Stomach (tissue), 4 donors: Measurements from ENCODE around the gene SPATA31E1.
"Not testable (repeated sequence)": the region's sequence is repeated elsewhere in the genome, so short reads cannot be mapped to it uniquely, and the experiment has no call there.

Source experiments
- POLR2A ChIP-seq, 4 donors: fragments of 450-650 bp; IDR thresholded peaks; one replicate each; pipeline ENCODE4 v1.6.1; 2016; ENCODE audit warnings: antibody characterized with exemption in 4 of 4, control low read depth in 2 of 4, mild to moderate bottlenecking in 1 of 4, moderate library complexity in 1 of 4
- POLR2AphosphoS5 ChIP-seq, 3 donors: sonication (generic); formaldehyde crosslinking; IDR thresholded peaks; one replicate each; pipeline ENCODE4 v1.6.1; 2016; ENCODE audit warnings: antibody characterized with exemption in 3 of 3
- TF ChIP-seq, protein P1 (sequence below), 7 experiments: fragments of 450-650 bp in 4 of 7; fragments of 200-600 bp in 3 of 7; sonication (generic) in 3 of 7; IDR thresholded peaks; one replicate each; pipeline ENCODE4 v1.5.1; 2016 to 2019; ENCODE audit warnings: antibody characterized with exemption in 7 of 7, control low read depth in 2 of 7, mild to moderate bottlenecking in 1 of 7

DNA sequence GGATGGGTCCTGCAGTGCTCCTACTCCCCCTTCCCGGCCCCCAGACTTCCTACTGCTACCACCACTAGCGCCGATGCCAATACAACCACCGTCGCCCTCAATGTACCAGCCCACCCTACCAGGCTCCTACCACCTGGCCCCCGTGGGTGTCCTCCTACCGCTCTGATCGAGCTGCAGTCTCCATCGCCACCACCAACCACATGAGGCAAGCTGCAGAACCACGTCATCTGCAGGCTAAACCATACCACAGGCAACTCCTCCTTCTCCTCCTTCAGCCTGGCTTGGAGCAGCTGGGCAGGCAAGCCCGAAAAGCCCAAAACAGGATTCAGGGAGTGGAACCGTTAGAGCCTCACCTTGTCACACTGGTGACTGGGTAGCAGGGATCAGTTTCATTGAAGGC is 54.7 kb downstream of the SPATA31E1 start:
- TF ChIP-seq POLR2A, POLR2AphosphoS5 (IDR thresholded peaks at IDR 0.05): not testable (repeated sequence)
- TF ChIP-seq, protein P1, sequence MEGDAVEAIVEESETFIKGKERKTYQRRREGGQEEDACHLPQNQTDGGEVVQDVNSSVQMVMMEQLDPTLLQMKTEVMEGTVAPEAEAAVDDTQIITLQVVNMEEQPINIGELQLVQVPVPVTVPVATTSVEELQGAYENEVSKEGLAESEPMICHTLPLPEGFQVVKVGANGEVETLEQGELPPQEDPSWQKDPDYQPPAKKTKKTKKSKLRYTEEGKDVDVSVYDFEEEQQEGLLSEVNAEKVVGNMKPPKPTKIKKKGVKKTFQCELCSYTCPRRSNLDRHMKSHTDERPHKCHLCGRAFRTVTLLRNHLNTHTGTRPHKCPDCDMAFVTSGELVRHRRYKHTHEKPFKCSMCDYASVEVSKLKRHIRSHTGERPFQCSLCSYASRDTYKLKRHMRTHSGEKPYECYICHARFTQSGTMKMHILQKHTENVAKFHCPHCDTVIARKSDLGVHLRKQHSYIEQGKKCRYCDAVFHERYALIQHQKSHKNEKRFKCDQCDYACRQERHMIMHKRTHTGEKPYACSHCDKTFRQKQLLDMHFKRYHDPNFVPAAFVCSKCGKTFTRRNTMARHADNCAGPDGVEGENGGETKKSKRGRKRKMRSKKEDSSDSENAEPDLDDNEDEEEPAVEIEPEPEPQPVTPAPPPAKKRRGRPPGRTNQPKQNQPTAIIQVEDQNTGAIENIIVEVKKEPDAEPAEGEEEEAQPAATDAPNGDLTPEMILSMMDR (IDR thresholded peaks at IDR 0.05): not testable (repeated sequence)
